GM18868 (cell line): ENCODE measurements around the gene CHRNA7.
"Not testable (repeated sequence)": the region's sequence is repeated elsewhere in the genome, so short reads cannot be mapped to it uniquely, and the experiment has no call there.

Experiments
- ATAC-seq: cut with Tn5 transposase; IDR thresholded peaks from one replicate; pipeline ENCODE4 v1.9.1; 2021; ENCODE audit warnings: mild to moderate bottlenecking, moderate library complexity; ENCODE audit not compliant: unreplicated experiment

Gene CHRNA7

GRCh38 chr15:32119694-32120330 is 89.5 kb downstream of the CHRNA7 start:
- ATAC-seq, result no peak

- ATAC-seq, result no peak
Observed at GRCh38 chr15:32120577-32121383, 90.5 kb downstream of the CHRNA7 start.

GRCh38 chr15:32121384-32121695 is 91.0 kb downstream of the CHRNA7 start:
- no peak for ATAC-seq

GRCh38 chr15:32122013-32122412 is 91.7 kb downstream of the CHRNA7 start:
- no peak for ATAC-seq

GRCh38 chr15:32123473-32123872 is 93.2 kb downstream of the CHRNA7 start:
- ATAC-seq, result no peak

GRCh38 chr15:32124726-32125125 is 94.4 kb downstream of the CHRNA7 start:
- no peak for ATAC-seq

GRCh38 chr15:32125595-32125994 is 95.3 kb downstream of the CHRNA7 start:
- ATAC-seq, result no peak

- no peak for ATAC-seq
Observed at GRCh38 chr15:32129815-32130214, 99.5 kb downstream of the CHRNA7 start.

- ATAC-seq, result no peak
Observed at GRCh38 chr15:32130823-32131222, 100.5 kb downstream of the CHRNA7 start.

GRCh38 chr15:32131803-32132202 is 101.5 kb downstream of the CHRNA7 start:
- ATAC-seq, result no peak

- ATAC-seq, result no peak
Observed at GRCh38 chr15:32132859-32133258, 102.5 kb downstream of the CHRNA7 start.

- ATAC-seq, result no peak
Observed at GRCh38 chr15:32134842-32135241, 104.5 kb downstream of the CHRNA7 start.

- ATAC-seq, result no peak
Observed at GRCh38 chr15:32135335-32135734, 105.0 kb downstream of the CHRNA7 start.

- ATAC-seq, result not testable (repeated sequence)
Observed at GRCh38 chr15:32145512-32145911, 115.2 kb downstream of the CHRNA7 start.

GRCh38 chr15:32148833-32149555 is 118.7 kb downstream of the CHRNA7 start:
- no peak for ATAC-seq

- ATAC-seq, result no peak
Observed at GRCh38 chr15:32152574-32152973, 122.3 kb downstream of the CHRNA7 start.

- not testable (repeated sequence) for ATAC-seq
Observed at GRCh38 chr15:32153868-32154623, 123.7 kb downstream of the CHRNA7 start.

- ATAC-seq, result not testable (repeated sequence)
Observed at GRCh38 chr15:32162143-32162542, 131.8 kb downstream of the CHRNA7 start.

- ATAC-seq, result not testable (repeated sequence)
Observed at GRCh38 chr15:32164065-32164464, 133.8 kb downstream of the CHRNA7 start.

GRCh38 chr15:32164747-32165146 is 134.4 kb downstream of the CHRNA7 start:
- not testable (repeated sequence) for ATAC-seq

GRCh38 chr15:32165775-32166174 is 135.5 kb downstream of the CHRNA7 start:
- ATAC-seq, result not testable (repeated sequence)
